Measurements from ENCODE around the gene PRDM16.

PRDM16 gene

DNA sequence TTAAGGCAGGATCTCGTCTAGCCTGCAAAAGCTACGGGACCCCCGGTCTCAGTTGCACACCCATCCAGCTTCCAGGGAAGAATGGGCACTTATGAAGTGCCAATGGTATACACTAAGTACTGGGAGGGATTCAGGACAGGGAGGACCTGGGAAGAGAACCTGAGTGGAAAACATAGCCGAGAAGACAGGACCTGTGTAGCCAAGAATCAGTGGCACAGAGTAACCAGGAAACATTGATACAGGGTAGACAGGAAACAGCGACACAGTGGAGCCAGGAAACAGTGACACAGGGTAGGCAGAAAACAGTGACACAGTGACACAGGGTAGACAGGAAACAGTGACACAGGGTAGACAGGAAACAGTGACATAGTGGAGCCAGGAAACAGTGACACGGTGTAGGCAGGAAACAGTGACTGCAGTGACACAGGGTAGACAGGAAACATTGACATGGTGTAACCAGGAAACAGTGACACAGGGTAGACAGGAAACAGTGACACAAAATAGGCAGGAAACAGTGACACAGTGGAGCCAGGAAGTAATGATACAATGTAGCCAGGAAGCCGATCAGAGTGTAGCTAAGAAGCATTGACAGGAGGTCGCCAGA is 247.4 kb downstream of the PRDM16 start:
- DNase-seq = no peak

DNA sequence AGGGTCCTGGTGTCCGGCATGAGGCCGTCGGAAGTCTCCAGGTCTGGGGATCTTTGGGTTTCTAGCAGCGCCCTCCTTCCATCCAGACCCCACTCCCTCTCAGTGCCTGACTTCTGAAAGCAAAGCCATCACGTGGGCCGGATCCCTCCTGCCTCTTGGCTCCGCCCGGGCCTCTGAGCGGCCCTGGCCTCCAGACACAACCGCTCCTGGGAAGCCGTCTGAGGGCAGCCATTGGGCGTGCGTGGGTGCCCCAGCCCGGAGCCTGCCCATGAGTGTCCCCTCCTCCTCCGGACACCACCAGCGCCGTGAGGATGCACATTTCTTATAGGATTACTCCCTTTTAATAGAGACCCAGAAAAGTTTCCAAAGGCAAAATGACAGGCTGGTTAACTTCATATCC is 248.5 kb downstream of the PRDM16 start:
- no peak for DNase-seq

DNA sequence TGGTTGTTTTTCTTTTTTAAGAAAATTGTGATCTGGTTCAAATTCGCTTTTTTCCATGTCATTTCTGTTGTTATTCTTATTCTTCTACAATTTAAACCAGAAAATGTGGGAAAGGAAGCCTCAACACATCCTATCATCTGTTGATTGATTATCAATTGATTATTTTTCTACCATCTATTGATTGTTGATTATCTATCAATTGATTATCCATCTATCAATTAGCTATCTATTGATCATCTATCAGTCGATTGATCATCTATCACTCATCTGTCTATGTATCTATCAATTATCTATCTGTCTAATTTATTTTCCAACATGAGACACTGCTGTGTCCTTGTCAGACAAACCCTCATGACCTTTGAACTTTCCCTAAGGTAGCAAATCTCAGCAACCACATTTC is 249.3 kb downstream of the PRDM16 start:
- no peak for DNase-seq

DNA sequence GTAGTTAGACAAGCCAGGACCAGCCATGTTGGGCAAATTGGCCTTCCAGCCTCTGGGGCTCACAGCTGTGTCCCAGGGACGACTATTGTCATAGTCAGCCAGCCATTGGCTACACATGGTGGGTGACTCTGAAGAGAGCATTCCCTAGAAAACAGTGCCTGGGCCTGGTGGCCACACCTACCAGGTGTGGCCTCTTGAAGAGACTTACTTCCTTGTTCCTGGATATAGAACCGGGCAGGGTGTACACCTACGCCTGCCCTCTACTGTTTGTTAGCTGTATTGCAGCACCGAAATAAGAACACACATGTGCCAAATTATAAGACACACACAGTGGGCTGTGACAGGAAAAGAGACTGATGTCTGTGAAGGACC is 250.9 kb downstream of the PRDM16 start:
- no peak for DNase-seq

DNA sequence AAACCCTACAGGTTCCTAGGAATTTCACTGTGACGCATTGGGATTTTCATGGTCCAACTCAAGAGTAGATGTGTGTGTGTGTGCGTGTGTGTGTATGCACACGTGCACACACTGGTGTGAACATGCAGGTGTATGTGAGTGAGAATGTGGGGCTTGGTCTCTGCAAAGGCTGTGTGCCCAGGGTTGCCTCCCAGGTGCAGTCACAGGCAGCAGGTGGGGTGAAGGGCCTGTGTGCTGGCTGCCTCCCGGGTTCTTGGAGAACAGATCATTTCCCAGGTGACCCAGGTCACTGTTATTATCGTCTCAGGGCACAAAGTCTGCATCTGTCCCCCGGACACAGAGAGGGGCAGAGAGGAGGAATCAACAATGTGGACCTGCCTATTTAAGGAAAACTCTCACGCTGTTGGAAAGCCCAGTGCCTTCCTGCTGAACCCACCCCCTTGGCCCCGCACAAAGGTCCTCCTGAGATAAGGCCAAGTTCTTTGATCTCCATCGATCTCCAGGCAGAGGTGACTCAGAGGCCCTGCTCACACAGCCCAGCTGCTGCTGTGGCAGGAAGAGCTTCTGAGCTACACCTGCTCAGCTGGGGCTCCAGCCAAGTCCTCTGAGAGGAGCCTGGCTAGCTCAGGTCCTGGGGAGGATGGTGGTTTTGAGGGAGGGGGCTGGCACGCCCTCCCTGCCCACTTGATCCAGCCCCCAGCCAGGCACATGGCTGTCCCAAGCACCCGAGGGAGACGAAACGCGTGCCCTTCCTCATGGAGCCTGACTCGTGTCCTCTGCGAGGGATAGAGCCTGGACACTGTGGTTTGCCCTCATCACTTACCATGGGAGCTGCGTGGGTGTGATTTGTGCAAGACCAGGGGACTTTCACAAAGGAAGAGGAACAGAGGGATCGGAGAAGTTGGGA is 251.5 kb downstream of the PRDM16 start:
- DNase-seq = no peak

DNA sequence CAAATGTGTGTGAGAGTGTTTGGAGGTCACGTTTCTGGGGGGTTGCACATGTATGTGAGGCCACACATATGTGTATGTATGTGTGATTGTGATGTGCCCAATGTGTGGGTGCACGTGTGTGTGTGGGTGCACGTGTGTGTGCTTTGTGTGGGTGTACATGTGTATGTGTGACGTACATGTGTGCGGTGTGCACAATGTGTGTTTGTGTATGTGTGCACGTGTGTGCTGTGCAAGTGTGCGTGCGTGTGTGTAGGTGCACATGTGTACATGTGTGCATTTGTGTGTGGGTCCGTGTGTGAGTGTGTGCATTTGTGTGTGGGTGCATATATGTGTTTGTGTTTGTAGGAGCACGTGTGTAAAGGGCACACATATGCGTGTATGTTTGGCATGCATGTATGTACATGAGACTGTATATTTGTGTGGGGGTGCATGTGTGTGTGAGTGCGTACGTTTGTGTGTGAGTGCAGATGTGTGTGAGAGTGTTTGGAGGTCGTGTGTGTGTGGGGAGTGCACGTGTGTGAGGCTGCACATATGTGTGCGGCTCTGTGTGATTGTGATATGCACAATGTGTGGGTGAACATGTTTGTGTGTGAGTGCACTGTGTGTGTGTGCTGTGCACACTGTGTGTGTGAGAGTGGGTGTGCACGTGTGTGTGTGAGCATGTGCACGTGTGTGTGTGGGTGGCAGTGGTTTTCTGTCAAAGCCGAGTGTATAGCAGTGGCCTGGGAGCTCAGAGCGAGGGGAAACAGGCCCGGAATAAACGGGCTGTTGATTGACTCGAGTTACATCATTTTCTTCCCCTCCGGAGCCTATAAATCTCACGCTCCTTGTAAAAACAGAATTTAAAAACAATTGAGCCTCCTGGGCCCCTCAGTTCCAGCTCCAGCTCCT is 252.8 kb downstream of the PRDM16 start:
- DNase-seq = no peak

DNA sequence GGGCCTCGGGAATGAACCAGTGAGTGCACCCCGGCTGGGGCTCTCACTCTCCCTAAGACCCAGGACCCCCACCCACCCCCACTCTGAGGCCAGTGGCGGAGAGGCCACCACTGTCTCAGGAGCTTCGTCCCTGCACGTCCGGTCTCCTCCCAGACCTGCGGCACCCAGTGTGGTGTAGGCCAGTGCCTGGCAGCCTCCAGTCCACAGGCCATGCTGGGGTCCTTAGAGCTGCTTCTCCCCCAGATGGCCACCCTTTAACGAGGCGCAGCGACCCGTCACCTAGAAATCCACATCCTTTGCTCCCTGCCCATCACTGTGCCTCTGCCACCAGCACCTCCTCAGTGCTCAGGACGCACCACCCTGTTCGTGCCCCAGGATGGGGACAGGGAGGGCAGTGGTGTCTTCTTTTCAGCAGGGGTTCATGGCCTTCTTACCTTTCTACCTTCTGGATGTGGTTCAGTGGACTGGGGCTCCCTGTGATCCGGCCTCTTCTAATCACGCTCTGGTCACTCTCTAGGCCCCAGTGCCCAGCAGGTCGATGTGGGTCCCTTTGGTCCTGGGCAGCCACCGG is 253.5 kb downstream of the PRDM16 start:
- DNase-seq = no peak

DNA sequence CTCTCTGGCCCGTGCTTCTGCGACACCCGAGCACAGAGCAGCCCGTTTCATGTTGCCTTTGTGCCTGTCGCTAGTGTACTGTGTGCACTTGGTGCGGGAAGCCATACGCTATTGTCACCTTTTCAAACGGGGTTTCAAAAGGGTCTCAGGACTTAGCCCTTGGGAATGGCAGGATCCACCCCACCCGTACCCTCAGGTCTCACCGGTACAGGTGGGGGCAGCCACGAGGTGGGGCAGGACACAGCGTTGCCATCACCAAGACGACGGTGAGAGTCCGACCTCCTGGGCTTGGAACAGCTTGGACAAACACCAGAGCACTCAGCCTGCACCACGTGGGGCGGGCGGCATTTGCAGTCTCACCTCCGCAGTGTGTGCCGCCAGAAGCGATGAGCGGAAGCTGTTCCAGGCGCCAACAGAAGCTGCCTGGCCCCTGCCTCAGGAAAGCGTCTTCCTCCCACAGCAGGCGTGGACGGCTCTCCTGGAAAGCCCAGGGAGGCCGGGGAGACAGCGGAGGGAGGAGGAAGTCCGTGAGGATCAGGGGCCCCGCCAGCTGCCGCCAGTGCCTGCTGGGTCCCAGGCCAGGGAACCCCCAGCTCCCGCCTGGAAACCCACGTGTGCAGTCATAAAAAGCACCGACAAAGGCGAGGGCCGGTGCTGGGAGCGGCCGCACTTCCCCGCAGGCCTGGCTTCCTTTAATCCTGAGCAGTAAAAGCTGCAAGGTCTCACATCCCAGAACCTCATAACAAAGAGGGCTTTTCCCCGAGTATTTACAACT is 254.2 kb downstream of the PRDM16 start:
- DNase-seq = no peak

DNA sequence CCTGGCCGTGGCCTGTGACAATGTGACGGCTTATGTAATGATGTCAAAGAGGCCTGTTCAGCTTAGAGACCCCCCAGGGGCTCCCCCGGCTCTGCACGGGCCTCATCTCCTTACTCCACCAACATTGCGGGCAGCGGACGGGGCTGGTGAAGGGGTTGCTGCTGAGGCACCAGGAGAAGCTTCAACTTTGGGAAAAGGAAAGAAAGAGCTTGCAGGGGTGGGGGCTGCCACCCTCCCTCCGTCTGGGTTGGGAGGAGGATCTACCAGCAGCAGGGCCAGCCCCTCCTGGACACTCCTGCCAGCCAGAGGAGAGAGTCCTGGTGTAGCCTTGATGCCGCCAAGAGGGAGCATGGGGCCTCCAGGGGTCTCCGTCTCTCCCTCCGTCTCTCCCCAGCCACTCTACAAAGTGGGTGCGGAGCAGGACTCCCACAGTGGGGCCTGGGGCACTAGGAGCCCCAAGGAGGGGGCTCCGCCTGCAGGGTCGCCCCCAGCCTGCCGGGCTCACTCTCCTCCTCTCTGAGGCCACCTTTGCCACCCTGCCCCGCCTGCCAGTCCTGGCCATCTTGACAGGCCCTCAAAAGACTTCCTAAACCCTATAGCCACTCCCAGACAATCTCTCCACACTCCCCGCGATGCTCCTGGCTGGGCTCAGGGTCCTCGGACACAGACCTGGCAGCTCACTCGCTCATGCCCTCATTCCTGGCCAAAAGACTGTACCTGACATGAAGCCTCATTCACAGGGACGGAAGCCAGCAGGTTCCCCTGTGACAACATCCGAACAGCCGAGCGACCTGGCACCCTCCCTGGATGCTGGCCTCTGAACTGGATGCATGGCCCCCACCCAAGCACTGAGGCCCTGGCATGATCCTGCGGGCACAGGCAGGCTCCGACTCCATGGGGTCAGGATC is 255.0 kb downstream of the PRDM16 start:
- no peak for DNase-seq

DNA sequence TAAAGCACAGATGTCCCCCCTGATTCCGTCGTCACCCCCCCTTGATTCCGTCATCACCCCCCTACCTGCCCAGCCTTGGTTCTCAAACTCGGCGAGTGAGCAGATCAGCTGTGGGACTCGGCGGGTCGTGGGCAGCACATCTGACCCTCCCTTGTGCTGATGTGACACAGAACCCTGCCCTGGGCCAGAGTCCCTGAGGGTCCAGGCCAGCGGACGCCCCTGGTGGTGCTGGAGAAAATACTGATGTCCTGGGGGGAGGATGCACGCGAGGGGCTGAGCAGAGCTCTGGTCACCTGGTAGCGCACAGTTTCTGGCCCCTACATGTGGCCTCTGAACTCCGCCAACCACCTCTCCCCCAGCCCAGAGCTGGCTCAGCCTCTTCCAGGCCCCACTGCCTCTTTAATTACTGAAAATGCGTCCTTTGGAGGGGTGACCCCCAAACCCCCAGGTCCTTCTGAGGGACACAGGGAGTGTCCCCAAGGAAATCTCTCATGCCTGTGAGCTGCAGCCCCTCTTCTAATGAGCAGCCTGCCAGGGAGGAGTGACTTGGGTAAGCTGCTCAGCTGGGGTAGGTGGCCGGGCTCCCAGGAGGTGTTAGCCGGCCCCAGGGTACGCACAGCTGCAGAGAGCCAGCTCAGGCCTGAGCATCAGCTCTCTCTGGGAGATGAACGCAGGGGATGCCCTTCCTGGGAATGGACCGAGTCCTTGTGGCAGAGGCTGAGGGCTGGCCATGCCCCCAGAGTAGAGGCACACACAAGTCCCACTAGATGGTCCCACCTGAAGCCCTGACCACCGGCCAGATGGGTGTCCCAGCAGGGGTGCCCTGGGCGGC is 255.9 kb downstream of the PRDM16 start:
- no peak for DNase-seq

DNA sequence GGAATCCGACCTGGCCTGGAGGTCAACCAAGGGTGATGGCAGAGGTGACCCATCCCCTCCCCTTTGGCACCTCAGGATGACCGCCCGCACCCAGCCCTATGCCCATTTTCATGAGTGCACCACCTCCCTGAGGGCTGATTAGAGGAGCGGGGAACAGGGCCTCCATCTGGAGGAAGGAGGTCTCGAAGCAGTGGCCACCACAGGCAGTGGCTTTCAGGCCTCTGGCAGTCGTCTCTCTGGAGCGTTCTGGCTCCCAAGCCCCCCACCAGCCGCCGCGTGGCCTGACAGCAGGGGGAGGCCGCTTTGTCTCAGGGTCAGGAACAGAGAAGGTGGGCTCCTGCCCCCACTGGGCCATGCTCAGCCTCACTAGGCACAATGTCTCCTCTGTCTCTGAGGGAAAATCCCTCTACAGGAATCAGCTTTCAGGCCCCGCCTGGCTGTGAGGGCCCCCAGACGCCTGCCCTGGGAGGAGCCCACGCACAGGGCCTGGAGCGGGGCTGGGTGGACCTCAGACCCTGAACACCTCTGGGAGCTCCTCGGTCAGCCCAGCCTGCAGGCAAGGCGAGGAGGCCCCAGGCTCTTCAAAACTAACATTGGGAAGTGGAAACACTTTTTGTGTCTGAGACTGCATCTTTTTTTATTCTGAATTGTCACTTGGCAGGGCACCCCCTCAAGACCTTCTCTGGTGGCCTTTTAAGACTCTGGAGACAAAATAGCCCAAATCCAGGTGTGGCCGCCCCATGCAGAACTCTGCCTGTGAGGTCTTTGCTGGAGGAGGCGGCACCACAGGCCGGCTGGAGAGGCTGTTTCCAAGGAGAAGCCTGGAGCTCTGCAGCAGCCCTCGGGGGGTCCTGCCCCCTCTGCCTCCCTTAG is 257.7 kb downstream of the PRDM16 start:
- no peak for DNase-seq

DNA sequence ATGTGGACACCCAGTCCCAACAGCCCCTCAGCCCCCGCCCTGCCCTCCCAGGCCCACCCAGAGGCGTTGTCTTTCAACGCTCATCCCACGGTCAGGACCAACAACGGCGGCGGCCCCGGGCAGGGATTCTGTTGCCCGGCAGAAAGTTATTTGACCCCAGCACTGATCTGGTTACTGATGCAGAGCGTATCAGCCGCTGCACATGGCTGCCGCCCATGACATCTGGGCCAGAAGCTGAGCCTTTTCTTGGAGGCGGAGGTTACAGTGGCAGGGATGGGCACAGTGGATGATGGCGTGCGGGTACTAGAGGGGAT is 258.3 kb downstream of the PRDM16 start:
- DNase-seq = no peak

DNA sequence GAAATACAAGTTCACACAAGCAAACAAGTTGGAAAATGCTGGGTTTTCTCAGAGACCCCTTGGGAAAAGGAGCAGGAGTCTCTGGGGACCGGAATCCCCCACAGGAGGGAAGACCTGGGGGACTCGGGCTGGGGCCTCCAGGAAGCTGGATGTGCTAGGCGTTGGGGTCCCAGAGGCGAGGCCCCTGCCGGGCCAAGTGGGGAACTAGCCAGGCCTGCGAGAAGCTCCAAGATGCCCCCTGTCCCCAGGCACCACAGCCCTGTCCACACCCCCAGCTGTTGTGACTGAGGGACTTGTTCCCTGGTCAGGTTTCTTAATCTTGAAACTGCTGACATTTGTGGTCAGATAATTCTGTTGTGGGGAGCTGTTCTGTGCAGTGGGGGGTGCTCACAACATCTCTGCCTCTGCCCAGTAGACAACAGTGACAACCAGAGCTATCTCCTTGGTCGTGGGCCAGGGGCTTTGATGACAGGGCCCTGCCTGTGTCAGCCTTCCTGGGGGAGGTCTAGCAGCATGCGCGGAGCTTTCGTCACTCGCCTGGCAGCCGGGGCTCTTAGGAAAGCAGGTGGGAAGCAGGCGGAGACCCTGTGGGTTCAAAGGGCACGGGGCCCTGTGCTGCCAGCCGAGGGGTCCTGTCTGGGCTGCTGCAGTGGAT is 259.1 kb downstream of the PRDM16 start:
- DNase-seq = no peak

DNA sequence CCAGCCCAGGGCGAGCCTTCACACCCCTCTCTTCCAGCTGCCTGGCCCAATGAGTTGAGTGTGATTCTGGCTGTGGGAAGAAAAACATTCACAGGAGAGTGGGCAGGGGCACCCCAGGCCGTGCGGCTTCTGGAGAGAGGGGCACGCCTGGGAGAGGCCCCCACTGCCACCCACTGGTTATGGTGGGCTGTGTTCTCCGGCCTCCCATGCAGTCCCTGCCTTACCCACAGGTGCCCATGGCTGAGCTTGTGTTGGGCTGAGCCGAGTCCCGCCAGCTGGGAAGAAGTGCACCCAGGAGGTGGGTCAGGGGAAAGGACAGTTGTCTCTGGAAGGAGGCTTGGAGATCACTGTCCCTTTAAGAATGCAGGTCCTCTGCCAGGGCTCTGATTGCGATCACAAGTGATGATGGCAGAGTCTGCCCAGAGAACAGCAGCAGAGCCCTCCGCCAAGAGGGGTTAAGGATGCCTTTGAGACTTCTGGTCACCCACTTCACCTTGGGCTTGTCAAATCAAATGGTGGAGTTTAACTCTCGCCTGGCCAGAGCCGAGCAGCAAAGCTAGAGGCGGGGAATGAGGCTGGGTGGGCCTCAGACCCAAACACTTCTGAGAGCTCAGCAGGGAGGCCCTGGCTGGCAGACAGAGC is 260.8 kb downstream of the PRDM16 start:
- no peak for DNase-seq

DNA sequence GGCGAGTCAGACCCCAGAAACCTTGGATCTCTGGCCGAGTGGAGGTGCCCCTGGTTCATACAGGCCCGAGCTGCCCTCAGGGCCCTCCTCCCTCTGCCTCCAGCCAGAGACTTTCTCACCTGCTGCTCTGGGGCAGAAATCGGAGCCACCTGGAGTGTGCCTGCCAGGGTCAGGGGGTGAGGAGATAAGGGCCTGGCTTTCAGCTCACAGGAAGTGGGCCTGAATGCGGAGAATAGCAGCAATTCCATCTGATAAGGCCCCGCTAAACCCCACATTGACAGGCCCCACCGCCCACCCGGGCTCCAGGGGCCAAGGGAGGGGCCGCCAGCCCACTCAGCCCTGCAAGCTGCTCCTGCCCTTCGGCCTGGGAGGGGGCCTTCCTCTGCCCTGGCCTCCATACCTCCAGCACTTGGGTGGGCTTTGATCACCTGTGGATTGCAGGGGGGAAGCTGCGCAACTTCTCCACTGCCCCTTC is 261.8 kb downstream of the PRDM16 start:
- DNase-seq = no peak

DNA sequence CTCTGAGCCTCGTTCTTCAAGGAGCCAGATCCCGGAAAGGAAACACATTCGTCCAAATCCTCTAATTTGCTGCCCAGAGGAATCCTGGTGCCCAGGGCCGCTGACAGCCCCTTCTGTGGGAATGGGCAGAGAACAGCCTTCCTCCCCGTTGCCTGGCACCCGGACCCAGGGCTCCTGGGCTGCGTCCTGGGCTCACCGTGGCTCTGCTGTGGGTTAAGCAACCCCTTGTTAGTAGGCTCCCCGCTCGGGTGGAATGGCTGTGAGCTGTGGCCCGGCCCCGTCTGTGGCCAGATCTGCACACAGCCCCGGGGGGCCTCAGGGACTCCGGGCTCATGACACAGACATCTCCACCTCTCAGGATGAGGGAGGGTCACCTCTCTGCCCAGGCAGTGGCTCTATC is 262.6 kb downstream of the PRDM16 start:
- no peak for DNase-seq

DNA sequence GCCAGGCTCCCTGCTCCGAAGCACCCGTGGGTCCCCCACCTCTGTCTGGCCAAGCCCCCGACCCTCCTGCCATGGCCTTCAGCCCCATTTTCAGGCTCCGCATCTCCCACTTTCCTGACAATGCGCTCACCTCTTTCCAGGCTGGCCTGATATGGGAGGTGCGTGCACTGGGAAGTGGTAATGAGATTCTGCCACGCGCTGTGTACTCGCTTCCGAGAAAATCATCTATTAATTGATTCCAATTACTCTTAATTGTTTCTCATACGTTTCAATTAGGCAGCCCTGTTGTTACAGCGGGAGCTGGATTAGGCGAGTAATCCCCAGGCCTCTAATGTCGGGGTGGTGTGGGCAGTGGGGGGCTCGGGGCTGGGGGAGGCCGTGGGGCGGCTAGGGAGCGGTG is 263.0 kb downstream of the PRDM16 start:
- DNase-seq = no peak

DNA sequence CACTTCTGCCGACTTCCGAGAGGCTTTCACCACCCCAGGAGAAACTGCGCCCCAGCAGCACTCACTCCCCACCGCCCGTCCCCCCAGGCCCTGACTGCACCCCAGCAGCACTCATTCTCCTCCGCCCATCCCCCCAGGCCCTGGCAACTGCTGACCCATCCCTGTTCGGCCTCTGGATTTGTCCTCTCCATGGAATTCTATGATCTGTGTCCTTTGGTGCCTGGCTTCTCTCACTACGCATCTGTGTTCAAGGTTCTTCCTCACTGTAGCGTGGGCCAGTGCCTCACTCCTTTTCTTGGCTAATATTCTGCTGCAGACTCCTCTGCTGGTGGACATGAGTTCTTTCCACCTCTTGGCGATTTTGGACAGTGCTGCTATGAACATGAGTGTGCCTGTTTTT is 263.7 kb downstream of the PRDM16 start:
- no peak for DNase-seq
